Breast epithelium (tissue), 4 donors: ENCODE results near the gene HBS1L. TPM values are rescaled to one million over a fixed set of nuclear protein-coding genes. Genes with fewer than 3 reads are reported as not detected.

Experiments
- DNase-seq, 2 donors: peaks; one replicate each; pipeline ENCODE4 v3.0.0-alpha.2; 2019; ENCODE audit warnings: low spot score in 2 of 2
- H3K27ac ChIP-seq, 2 donors: fragments of 200-600 bp; sonication (generic) in 1 of 2; one replicate each; pipeline ENCODE4 v1.5.1; 2016 to 2019; ENCODE audit warnings: mild to moderate bottlenecking in 1 of 2
- H3K27me3 ChIP-seq, 2 donors: fragments of 200-600 bp; sonication (generic) in 1 of 2; one replicate each; pipeline versions ENCODE4 v1.5.1 to v1.6.0; 2017 to 2019; ENCODE audit warnings: control low read depth in 1 of 2, mild to moderate bottlenecking in 1 of 2
- H3K36me3 ChIP-seq: fragments of 200-600 bp; one replicate; pipeline ENCODE4 v1.5.1; 2019
- H3K4me1 ChIP-seq, 2 donors: fragments of 200-600 bp; sonication (generic); one replicate each; pipeline ENCODE4 v1.5.1; 2016 to 2019; ENCODE audit warnings: control low read depth in 1 of 2
- H3K4me3 ChIP-seq, 3 donors: fragments of 200-600 bp; sonication (generic); 1 replicate in 2 of 3; 2 replicates in 1 of 3; pipeline ENCODE4 v1.5.1; 2016 to 2019; ENCODE audit warnings: mild to moderate bottlenecking in 3 of 3, moderate library complexity in 2 of 3
- H3K9me3 ChIP-seq, 2 donors: fragments of 200-600 bp; sonication (generic) in 1 of 2; one replicate each; pipeline ENCODE4 v1.5.1; 2016 to 2019; ENCODE audit warnings: control low read depth in 1 of 2
- POLR2A ChIP-seq: fragments of 450-650 bp; IDR thresholded peaks from one replicate; pipeline ENCODE4 v1.6.1; 2016; ENCODE audit warnings: antibody characterized with exemption, mild to moderate bottlenecking, moderate library complexity
- POLR2AphosphoS5 ChIP-seq, 3 donors: sonication (generic); formaldehyde crosslinking; IDR thresholded peaks; one replicate each; pipeline ENCODE4 v1.6.1; 2017; ENCODE audit warnings: antibody characterized with exemption in 3 of 3
- intact Hi-C: fragments of 100-400 bp; cut with DNase I; formaldehyde crosslinking; loops from one replicate; pipeline ENCODE4 v1.15.1; 2023; ENCODE audit warnings: low total_unique reads
- total RNA-seq, 3 donors: library from RNA; depleted of rRNA; stranded (reverse); fragments of >200 nt; gene quantifications; one replicate each; pipeline ENCODE4 v1.1.0, GENCODE V29; 2016
- TF ChIP-seq, protein P1 (sequence below), 3 donors: fragments of 450-650 bp; IDR thresholded peaks; one replicate each; pipeline ENCODE4 v1.5.1; 2016 to 2017; ENCODE audit warnings: antibody characterized with exemption in 3 of 3, mild to moderate bottlenecking in 3 of 3, moderate library complexity in 3 of 3

The HBS1L gene
- total RNA-seq, 3 donors from 2014 or later, result 42.0 to 55.5 (median 52.0) TPM

DNA sequence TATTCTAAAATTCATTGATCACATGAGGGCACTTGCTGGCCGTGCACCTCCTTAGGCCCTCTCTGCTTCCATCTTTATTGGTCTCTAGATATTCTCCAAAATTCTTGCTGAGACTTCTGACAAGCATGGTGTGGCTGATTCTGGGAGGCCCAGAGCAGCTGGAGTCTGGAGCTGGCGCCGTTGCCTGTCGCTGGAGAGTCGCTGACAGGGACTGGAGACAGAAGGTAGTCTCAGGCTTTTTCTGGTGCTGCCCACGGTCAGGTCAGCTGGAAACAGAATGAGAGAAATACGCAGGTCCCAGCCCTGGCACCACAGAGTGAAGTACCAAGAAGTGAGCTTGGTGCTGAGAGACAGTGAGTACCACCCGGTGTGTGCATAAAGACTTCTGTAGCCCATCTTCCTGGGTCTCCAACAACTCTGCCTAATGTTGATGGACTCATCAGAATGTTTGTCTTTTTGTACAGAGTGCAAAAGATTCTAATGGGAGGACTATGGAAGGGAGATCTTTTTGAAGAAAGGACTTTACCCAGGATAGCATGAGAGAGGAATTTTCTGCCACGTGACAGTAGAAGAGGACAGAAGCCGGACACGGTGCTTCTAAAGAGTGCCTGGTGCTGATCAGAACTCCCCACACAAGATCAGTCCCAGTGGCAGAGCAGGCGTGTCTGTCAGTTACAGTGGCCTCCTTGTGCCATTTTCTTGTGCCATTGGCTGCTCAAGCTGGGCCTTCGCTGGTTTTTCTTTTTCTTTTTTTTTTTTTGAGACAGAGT is 102.9 kb downstream of the HBS1L start:
- no peaks in the 10 kb centered on the region for H3K4me1 ChIP-seq
- no peak for DNase-seq
- H3K27me3 ChIP-seq, result no peaks in the 10 kb centered on the region
- no peak for TF ChIP-seq POLR2A
- TF ChIP-seq, protein P1, sequence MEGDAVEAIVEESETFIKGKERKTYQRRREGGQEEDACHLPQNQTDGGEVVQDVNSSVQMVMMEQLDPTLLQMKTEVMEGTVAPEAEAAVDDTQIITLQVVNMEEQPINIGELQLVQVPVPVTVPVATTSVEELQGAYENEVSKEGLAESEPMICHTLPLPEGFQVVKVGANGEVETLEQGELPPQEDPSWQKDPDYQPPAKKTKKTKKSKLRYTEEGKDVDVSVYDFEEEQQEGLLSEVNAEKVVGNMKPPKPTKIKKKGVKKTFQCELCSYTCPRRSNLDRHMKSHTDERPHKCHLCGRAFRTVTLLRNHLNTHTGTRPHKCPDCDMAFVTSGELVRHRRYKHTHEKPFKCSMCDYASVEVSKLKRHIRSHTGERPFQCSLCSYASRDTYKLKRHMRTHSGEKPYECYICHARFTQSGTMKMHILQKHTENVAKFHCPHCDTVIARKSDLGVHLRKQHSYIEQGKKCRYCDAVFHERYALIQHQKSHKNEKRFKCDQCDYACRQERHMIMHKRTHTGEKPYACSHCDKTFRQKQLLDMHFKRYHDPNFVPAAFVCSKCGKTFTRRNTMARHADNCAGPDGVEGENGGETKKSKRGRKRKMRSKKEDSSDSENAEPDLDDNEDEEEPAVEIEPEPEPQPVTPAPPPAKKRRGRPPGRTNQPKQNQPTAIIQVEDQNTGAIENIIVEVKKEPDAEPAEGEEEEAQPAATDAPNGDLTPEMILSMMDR (IDR thresholded peaks at IDR 0.05), result no peak
- TF ChIP-seq POLR2AphosphoS5 (IDR thresholded peaks at IDR 0.05), result no peak
- no peaks in the 10 kb centered on the region for H3K36me3 ChIP-seq
- no peak overlapping the region for H3K4me3 ChIP-seq
- H3K9me3 ChIP-seq, result no peaks in the 10 kb centered on the region
- no peak overlapping the region for H3K27ac ChIP-seq
- intact Hi-C loops, result no loop called here

DNA sequence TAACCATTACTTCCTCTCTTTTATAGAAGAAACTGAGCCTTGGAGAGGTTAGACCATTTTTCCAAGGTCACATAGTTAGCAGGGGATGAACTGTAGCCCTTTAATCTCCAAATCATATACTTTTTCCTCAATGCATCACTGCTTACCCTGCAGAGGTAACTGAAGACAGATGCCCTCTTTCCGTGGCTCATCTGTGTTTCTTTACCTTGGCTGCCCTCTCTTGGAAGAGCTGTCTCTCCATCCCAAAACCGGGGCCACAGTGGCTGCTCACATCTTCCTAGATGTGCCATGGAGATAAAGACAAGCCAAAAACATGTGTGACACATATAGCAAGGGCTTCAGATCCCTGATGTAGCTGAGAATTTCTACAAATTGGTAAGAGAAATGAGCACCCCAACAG is 104.1 kb downstream of the HBS1L start:
- Histone ChIP-seq H3K9me3 (no peaks in the 10 kb centered on the region), H3K36me3 (no peaks in the 10 kb centered on the region), H3K27ac (no peak overlapping the region), H3K4me1 (no peaks in the 10 kb centered on the region), H3K4me3 (no peak overlapping the region), H3K27me3 (no peaks in the 10 kb centered on the region)
- TF ChIP-seq POLR2AphosphoS5 (IDR thresholded peaks at IDR 0.05), result no peak
- TF ChIP-seq, protein P1 (IDR thresholded peaks at IDR 0.05), result no peak
- TF ChIP-seq POLR2A, result no peak
- intact Hi-C loops, result no loop called here
- DNase-seq, result no peak

DNA sequence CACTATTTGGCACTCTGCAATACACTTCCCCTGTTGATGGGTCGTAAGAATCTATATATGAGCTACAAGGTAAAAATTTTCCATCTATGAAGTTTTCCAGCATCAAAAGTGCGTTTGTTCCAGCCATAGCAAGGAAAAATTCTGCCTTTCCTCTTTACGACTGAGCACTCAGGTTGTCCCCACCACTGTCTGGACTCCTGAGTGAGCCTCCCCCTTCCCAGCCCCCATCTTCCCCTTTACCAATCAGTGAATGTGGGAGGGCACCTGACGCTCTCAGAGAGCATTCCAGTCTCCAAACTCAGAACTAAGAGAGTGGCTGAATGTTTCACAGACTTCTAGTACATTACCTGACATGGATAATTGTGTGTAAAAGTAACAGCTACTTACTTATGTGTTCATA is 104.7 kb downstream of the HBS1L start, which contains the start of gene ALDH8A1:
ALDH8A1 (minus strand) TSS at position 175 of the 400 bp plus-strand sequence; CDS start at position 127, 48 bp downstream.
- intact Hi-C loops, result no loop called here
- DNase-seq, result no peak
- no peaks in the 10 kb centered on the region for H3K36me3 ChIP-seq
- H3K4me3 ChIP-seq, result no peak within 1 kb of the TSS
- H3K9me3 ChIP-seq, result no peaks in the 10 kb centered on the region
- no peaks in the 10 kb centered on the region for H3K27me3 ChIP-seq
- no peaks in the 10 kb centered on the region for H3K4me1 ChIP-seq
- no peak for TF ChIP-seq POLR2A
- no peak within 1 kb of the TSS for H3K27ac ChIP-seq

DNA sequence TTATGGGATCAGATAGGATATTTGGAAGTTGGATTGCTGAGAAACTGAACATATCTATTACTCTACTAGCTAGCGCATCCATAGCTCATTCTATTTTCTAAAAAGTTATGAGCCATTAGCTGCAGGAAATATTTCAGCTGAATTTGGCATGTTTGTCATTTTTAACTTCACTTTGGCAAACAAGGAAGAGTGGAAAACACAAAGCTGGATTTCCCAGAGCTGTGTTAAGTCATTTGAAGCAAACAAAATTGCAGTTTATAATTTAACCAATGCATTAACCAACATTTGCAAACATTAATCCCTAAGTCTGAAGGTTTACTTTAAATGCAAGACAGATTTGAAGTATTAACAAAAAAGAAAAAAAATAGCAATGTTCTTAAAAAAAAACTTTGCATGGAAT is 105.9 kb downstream of the HBS1L start:
- no peak overlapping the region for H3K4me3 ChIP-seq
- H3K36me3 ChIP-seq, result no peaks in the 10 kb centered on the region
- no peaks in the 10 kb centered on the region for H3K4me1 ChIP-seq
- intact Hi-C loops, result no loop called here
- no peaks in the 10 kb centered on the region for H3K9me3 ChIP-seq
- no peak overlapping the region for H3K27ac ChIP-seq
- TF ChIP-seq POLR2A (no peak), POLR2AphosphoS5 (IDR thresholded peaks at IDR 0.05) (no peak)
- TF ChIP-seq, protein P1 (IDR thresholded peaks at IDR 0.05), result no peak
- H3K27me3 ChIP-seq, result no peaks in the 10 kb centered on the region
- DNase-seq, result no peak

DNA sequence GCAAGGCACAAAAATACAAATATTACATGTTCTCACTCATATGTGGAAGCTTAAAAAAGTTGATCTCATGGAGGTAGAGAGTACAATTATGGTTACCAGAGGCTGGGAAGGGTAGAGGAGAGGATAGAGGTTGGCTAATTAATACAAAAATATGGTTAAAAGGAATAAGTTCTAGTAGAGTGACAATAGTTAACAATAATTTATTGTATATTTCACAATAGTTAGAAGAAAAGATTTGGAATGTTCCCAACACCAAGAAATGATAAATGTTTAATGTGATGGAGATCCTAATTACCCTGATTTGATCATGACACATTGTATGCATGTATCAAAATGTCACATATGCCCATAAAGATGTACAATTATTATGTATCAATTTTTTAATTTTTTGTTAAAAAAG is 106.5 kb downstream of the HBS1L start:
- intact Hi-C loops, result no loop called here
- no peak for TF ChIP-seq POLR2AphosphoS5 (IDR thresholded peaks at IDR 0.05)
- TF ChIP-seq, protein P1 (IDR thresholded peaks at IDR 0.05), result no peak
- TF ChIP-seq POLR2A, result no peak
- H3K36me3 ChIP-seq, result no peaks in the 10 kb centered on the region
- no peak overlapping the region for H3K27ac ChIP-seq
- no peaks in the 10 kb centered on the region for H3K4me1 ChIP-seq
- no peaks in the 10 kb centered on the region for H3K9me3 ChIP-seq
- no peak overlapping the region for H3K4me3 ChIP-seq
- DNase-seq, result no peak
- H3K27me3 ChIP-seq, result no peaks in the 10 kb centered on the region
